Urothelium cell line (cell line): Measurements from ENCODE around the gene NMNAT3.

ENCODE experiments used
- DNase-seq: peaks from one replicate; pipeline ENCODE4 v3.0.0; 2011; ENCODE audit warnings: low spot score, mixed read lengths
- FAIRE-seq: peaks from 2 replicates; lab custom pipeline; 2011; peaks lifted over from hg19 to GRCh38; lab: Jason Lieb, UNC

NMNAT3 gene

GRCh38 chr3:139677388-139678155 lies at the start of gene NMNAT3:
NMNAT3 (minus strand) TSS chr3:139677972; CDS start chr3:139627724, 50,248 bp downstream.
- no peak for FAIRE-seq
- DNase-seq: peak; percentile 65

- FAIRE-seq (no peak), DNase-seq (no peak)
Observed at GRCh38 chr3:139721370-139721769, 43.6 kb upstream of the NMNAT3 start.

- DNase-seq: peak; percentile 32
- no peak for FAIRE-seq
Observed at GRCh38 chr3:139718415-139718814, 40.6 kb upstream of the NMNAT3 start.

GRCh38 chr3:139716908-139717485 lies 39.2 kb upstream of the NMNAT3 start:
- FAIRE-seq (no peak), DNase-seq (no peak)

- no peak for FAIRE-seq
- DNase-seq: no peak
Observed at GRCh38 chr3:139715743-139716360, 38.1 kb upstream of the NMNAT3 start.

- DNase-seq (no peak), FAIRE-seq (no peak)
Observed at GRCh38 chr3:139715166-139715565, 37.4 kb upstream of the NMNAT3 start.

- no peak for DNase-seq
- no peak for FAIRE-seq
Observed at GRCh38 chr3:139710212-139710611, 32.4 kb upstream of the NMNAT3 start.

- FAIRE-seq: no peak
- DNase-seq: no peak
Observed at GRCh38 chr3:139705631-139706030, 27.9 kb upstream of the NMNAT3 start.

- DNase-seq: no peak
- FAIRE-seq: no peak
Observed at GRCh38 chr3:139696314-139696604, 18.5 kb upstream of the NMNAT3 start.

- FAIRE-seq: no peak
- no peak for DNase-seq
Observed at GRCh38 chr3:139695426-139696313, 17.9 kb upstream of the NMNAT3 start.

- FAIRE-seq: no peak
- DNase-seq: no peak
Observed at GRCh38 chr3:139695007-139695406, 17.2 kb upstream of the NMNAT3 start.

GRCh38 chr3:139694542-139694941 lies 16.8 kb upstream of the NMNAT3 start:
- FAIRE-seq: no peak
- no peak for DNase-seq

GRCh38 chr3:139691619-139692018 lies 13.8 kb upstream of the NMNAT3 start:
- FAIRE-seq: no peak
- DNase-seq: no peak

GRCh38 chr3:139689708-139690228 lies 12.0 kb upstream of the NMNAT3 start:
- FAIRE-seq: no peak
- no peak for DNase-seq

- no peak for DNase-seq
- no peak for FAIRE-seq
Observed at GRCh38 chr3:139689122-139689521, 11.3 kb upstream of the NMNAT3 start.

GRCh38 chr3:139687431-139687830 lies 9.7 kb upstream of the NMNAT3 start:
- DNase-seq: no peak
- no peak for FAIRE-seq

GRCh38 chr3:139686624-139687023 lies 8.9 kb upstream of the NMNAT3 start:
- FAIRE-seq (no peak), DNase-seq (no peak)

GRCh38 chr3:139686206-139686605 lies 8.4 kb upstream of the NMNAT3 start:
- DNase-seq: no peak
- FAIRE-seq: no peak

GRCh38 chr3:139679220-139679775 lies 1.5 kb upstream of the NMNAT3 start:
- FAIRE-seq (no peak), DNase-seq (no peak)

- FAIRE-seq: no peak
Observed at GRCh38 chr3:139676632-139677387, 962 bp downstream of the NMNAT3 start.

More at GRCh38 chr3:139676632-139677387, 962 bp downstream of the NMNAT3 start:
- DNase-seq: no peak
